ENCODE data around the gene ZNF365.

The ZNF365 gene

GRCh38 chr10:62373995-62374861 is at the start of gene ZNF365:
Gene ZNF365, plus strand, starts transcription at chr10:62374369. Its CDS starts 1,825 bp downstream, at chr10:62376194.
- DNase-seq: peak; percentile 18
- Histone ChIP-seq H3K27me3 (replicated peaks) (no peaks in the 10 kb centered on the region), H3K4me3 (ENCODE audit: low read depth, low read length) (peak within 1 kb of the TSS; percentile 60), H3K27ac (no peak within 1 kb of the TSS), H3K36me3 (replicated peaks) (no peaks in the 10 kb centered on the region)
- no peak for TF ChIP-seq CTCF (IDR thresholded peaks at IDR 0.05; ENCODE audit: low read depth, low read length, missing control alignments)
- in situ Hi-C loops (cut with HindIII; ENCODE audit: low pct_ligation_motif_present, low sequenced_read_pairs): no loop called here

GRCh38 chr10:62326176-62326575 is 48.0 kb upstream of the ZNF365 start:
- no peak for TF ChIP-seq CTCF (IDR thresholded peaks at IDR 0.05; ENCODE audit: low read depth, low read length, missing control alignments)
- H3K27ac ChIP-seq: no peak overlapping the region
- no peaks in the 10 kb centered on the region for H3K36me3 ChIP-seq (replicated peaks)
- no peak for DNase-seq
- H3K4me3 ChIP-seq (ENCODE audit: low read depth, low read length): no peak overlapping the region
- no peaks in the 10 kb centered on the region for H3K27me3 ChIP-seq (replicated peaks)
- in situ Hi-C loops (cut with HindIII; ENCODE audit: low pct_ligation_motif_present, low sequenced_read_pairs): no loop called here

- no peak overlapping the region for H3K4me3 ChIP-seq (ENCODE audit: low read depth, low read length)
- no peak for DNase-seq
Observed at GRCh38 chr10:62327885-62328284, 46.3 kb upstream of the ZNF365 start.

GRCh38 chr10:62330213-62330612 is 44.0 kb upstream of the ZNF365 start:
- in situ Hi-C loops (cut with HindIII; ENCODE audit: low pct_ligation_motif_present, low sequenced_read_pairs): no loop called here
- no peak overlapping the region for H3K4me3 ChIP-seq (ENCODE audit: low read depth, low read length)
- no peak for TF ChIP-seq CTCF (IDR thresholded peaks at IDR 0.05; ENCODE audit: low read depth, low read length, missing control alignments)
- H3K36me3 ChIP-seq (replicated peaks): no peaks in the 10 kb centered on the region
- DNase-seq: no peak
- H3K27ac ChIP-seq: no peak overlapping the region
- no peaks in the 10 kb centered on the region for H3K27me3 ChIP-seq (replicated peaks)

More at GRCh38 chr10:62327885-62328284, 46.3 kb upstream of the ZNF365 start:
- H3K36me3 ChIP-seq (replicated peaks): no peaks in the 10 kb centered on the region
- no peaks in the 10 kb centered on the region for H3K27me3 ChIP-seq (replicated peaks)
- no peak for TF ChIP-seq CTCF (IDR thresholded peaks at IDR 0.05; ENCODE audit: low read depth, low read length, missing control alignments)
- no peak overlapping the region for H3K27ac ChIP-seq
- in situ Hi-C loops (cut with HindIII; ENCODE audit: low pct_ligation_motif_present, low sequenced_read_pairs): no loop called here

GRCh38 chr10:62332406-62332805 is 41.8 kb upstream of the ZNF365 start:
- Histone ChIP-seq H3K4me3 (ENCODE audit: low read depth, low read length) (no peak overlapping the region), H3K36me3 (replicated peaks) (no peaks in the 10 kb centered on the region)
- in situ Hi-C loops (cut with HindIII; ENCODE audit: low pct_ligation_motif_present, low sequenced_read_pairs): no loop called here

More at GRCh38 chr10:62332406-62332805, 41.8 kb upstream of the ZNF365 start:
- no peak overlapping the region for H3K27ac ChIP-seq
- TF ChIP-seq CTCF (IDR thresholded peaks at IDR 0.05; ENCODE audit: low read depth, low read length, missing control alignments): no peak
- H3K27me3 ChIP-seq (replicated peaks): no peaks in the 10 kb centered on the region
- no peak for DNase-seq

Measured in brain microvascular endothelial cell (primary cell).